GM19025 (cell line): Measurements from ENCODE around the gene DUSP22.
"Not testable (repeated sequence)": the region's sequence is repeated elsewhere in the genome, so short reads cannot be mapped to it uniquely, and the experiment has no call there.

Experiments used
- ATAC-seq: cut with Tn5 transposase; IDR thresholded peaks from one replicate; pipeline ENCODE4 v1.9.1; 2021; ENCODE audit warnings: mild to moderate bottlenecking, low read depth, moderate library complexity; ENCODE audit not compliant: unreplicated experiment

DUSP22 gene

GRCh38 chr6:278494-278893 lies 13.8 kb upstream of the DUSP22 start:
- no peak for ATAC-seq

GRCh38 chr6:279341-280029 lies 12.8 kb upstream of the DUSP22 start:
- no peak for ATAC-seq

- ATAC-seq: no peak
Observed at GRCh38 chr6:280775-281468, 11.4 kb upstream of the DUSP22 start.

- no peak for ATAC-seq
Observed at GRCh38 chr6:281469-282103, 10.7 kb upstream of the DUSP22 start.

GRCh38 chr6:282177-282866 lies 10.0 kb upstream of the DUSP22 start:
- ATAC-seq: no peak

- ATAC-seq: no peak
Observed at GRCh38 chr6:282867-283416, 9.3 kb upstream of the DUSP22 start.

- no peak for ATAC-seq
Observed at GRCh38 chr6:284486-284885, 7.8 kb upstream of the DUSP22 start.

GRCh38 chr6:285030-285771 lies 7.1 kb upstream of the DUSP22 start:
- ATAC-seq: no peak

- not testable (repeated sequence) for ATAC-seq
Observed at GRCh38 chr6:285902-286301, 6.4 kb upstream of the DUSP22 start.

- no peak for ATAC-seq
Observed at GRCh38 chr6:286681-287488, 5.4 kb upstream of the DUSP22 start.

- no peak for ATAC-seq
Observed at GRCh38 chr6:287489-287860, 4.8 kb upstream of the DUSP22 start.

- ATAC-seq: no peak
Observed at GRCh38 chr6:288866-289265, 3.4 kb upstream of the DUSP22 start.

- ATAC-seq: no peak
Observed at GRCh38 chr6:290111-290922, 2.0 kb upstream of the DUSP22 start.

- ATAC-seq: no peak
Observed at GRCh38 chr6:291204-291696, 1.0 kb upstream of the DUSP22 start.

GRCh38 chr6:292506-293192 lies 362 bp downstream of the DUSP22 start:
- ATAC-seq: peak; percentile 29

GRCh38 chr6:293193-294174 lies 1.2 kb downstream of the DUSP22 start:
- no peak for ATAC-seq
